ENCODE data around the gene CEP44.

The CEP44 gene

GRCh38 chr4:174380699-174381439 lies 97.2 kb downstream of the CEP44 start:
- no peak for DNase-seq (ENCODE audit: low spot score)
- Histone ChIP-seq H3K27ac (no peak overlapping the region), H3K4me3 (no peak overlapping the region)
- no peak for TF ChIP-seq CTCF (IDR thresholded peaks at IDR 0.05)

GRCh38 chr4:174381440-174381800 lies 97.7 kb downstream of the CEP44 start:
- H3K4me3 ChIP-seq, result no peak overlapping the region
- TF ChIP-seq CTCF (IDR thresholded peaks at IDR 0.05), result no peak
- no peak for DNase-seq (ENCODE audit: low spot score)
- H3K27ac ChIP-seq, result no peak overlapping the region

Measured in coronary artery (tissue), 2 donors.